GM19025 (cell line): Measurements from ENCODE around the gene TAPT1.

Experiments used
- ATAC-seq: cut with Tn5 transposase; IDR thresholded peaks from one replicate; pipeline ENCODE4 v1.9.1; 2021; ENCODE audit warnings: mild to moderate bottlenecking, low read depth, moderate library complexity; ENCODE audit not compliant: unreplicated experiment

TAPT1 gene

DNA sequence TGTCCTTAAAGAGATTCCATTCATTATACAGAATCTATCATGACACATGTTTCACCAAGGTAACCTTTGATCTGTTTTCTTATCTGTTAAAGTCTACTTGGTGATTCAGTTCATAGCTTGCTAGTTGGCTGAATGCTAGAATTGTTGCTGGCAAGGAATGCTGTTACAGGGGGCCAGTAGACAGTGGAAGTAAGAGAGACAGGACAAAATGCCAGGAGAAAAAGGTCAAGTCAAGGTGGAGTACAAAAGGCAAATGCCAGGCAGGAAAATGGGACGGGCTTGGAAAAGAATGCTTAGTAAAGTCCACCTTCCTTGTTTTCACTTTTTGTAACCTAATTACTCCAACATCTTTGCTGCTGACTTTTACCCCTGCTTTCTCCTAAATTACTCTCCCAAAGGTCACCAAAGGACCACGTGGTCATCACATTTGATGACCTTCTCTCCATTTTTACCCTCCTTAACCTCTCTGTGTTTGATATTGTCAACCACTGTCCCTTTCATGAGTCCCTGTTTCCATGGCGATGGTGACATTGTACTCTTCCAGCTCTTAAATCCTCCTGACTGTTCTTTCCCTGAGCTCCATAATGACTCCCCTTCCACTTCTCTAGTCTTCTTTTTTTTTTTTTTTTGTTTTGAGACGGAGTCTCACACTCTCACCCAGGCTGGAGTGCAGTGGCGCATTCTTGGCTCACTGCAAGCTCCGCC, 24.5 kb upstream of the TAPT1 start:
- ATAC-seq, result no peak

DNA sequence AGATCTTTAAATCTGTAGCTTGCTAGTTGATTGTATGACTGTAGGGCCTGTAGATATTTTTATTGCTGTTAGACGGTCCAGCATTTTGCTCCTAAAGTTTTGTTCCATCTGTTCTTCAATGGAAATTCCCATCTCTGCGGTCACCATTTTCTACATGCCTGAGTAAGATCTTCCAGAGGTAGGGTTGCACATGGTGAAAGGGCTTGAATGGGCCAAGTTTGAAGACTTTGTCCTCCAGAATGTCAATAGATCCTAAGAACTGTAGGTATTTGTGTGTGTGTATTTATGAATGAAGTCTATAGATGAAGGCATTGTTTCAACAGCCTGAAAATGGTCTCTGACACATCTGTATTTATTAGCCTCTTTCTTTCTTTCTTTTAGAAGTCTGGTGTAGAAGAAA, 22.3 kb upstream of the TAPT1 start:
- ATAC-seq, result no peak

DNA sequence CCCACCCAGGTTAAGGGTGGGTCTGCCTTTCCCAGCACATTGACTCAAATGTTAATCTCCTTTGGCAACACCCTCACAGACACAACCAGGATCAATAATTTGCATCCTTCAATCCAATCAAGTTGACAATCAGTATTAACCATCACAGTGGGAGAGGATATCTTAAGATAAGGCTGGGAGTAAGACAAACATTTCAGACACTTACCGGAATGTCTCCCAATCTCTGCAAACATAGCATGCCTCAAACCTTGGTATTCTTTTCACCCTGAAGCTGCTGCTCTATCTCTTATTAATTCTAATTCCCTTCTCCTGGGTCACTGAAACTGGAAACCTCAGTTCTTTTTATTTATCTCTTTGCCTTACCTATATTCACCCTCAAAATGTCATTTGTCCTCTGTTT, 19.0 kb upstream of the TAPT1 start:
- ATAC-seq, result no peak

DNA sequence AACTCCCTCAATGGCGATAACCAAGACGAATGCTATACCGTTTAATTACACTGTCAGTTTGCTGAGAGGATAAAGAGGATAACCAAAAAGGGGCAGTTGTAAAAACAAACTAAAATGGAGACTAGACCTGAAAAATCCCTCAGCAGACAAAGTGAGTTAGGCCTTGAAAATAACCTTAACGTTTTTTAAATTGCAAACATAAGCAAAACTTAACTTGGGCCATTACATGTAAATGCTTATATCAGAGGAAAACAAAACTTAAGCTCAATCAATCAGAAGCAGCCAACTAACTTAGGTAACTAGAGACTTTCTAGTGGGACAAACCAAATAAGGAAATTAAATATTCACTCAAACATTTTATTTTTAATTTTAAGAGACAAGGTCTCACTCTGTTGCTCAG, 17.0 kb upstream of the TAPT1 start:
- no peak for ATAC-seq

DNA sequence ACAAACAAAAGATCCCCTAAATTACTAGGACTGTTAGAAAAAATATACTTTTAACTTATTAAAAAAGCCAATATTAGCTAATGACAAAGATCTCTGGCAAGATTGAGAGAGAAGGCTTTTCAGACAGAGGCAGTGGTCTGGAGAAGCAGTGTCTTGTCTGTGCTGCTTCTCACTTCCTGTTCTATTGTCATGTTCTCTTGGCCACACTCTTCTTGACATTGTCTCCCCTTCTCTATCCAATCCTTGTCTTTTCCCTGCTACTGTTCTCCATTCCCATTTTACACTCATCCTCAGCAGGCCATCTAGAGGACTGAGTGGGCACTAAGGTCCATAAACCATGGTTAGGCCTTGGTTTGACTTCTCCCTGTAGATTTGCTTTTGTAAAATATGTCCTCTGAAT, 14.0 kb upstream of the TAPT1 start:
- ATAC-seq, result no peak

DNA sequence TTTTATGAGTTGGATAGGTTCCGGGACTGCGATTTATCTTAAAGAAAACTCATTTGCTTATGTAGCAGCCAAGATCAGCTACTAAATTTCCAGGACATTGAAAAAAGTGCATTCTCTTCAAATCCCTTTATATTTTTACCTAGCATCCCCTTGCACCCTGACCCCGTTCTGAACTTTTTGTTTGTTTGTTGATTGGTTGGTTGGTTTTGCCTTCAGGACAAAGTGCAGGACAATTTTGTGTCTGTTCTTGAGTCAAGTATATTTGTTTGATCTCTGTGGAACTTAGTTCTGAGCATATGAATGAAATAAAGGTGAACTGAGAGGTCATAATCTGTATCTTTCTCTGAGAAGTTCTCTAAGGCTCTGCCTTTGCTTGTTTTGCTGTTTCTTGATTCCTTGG, 12.8 kb upstream of the TAPT1 start:
- ATAC-seq, result no peak

DNA sequence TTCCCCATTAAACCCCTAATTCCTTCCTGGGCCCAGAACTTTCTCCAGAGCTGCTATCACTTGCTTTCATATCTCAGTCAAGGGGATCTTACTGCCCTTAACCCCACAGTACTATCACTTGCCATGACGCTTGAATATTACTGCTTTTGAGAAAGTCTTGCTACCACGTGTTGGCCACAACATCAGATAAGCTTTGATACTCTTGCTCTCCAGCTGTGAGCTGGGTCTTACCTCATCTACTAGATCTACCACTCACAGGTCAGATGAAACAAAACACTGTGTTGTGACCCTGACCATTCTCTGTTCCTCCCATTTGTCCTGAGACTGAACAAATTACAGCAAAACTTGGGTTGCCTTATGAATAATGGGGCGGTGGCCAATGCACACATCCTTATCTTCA, 12.1 kb upstream of the TAPT1 start:
- ATAC-seq, result no peak

DNA sequence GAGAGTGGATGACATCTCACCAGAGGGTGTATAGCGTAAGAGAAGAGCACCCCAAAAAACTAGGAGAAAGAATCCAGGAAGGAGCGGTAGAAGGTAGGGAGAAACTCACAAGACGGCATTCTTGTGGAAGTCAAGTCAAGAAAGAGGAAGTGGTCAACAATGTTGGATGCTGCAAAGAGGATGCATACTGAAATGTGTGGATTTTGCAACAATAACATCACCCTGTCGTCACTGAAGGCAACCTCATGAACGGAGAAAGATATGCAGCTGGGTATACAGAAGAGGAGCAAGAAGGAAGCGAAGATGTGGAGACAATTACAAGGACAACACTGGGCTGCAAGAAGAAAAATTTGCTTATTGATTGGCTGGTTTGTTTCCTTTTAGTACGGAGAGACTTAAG, 11.4 kb upstream of the TAPT1 start:
- ATAC-seq, result no peak

DNA sequence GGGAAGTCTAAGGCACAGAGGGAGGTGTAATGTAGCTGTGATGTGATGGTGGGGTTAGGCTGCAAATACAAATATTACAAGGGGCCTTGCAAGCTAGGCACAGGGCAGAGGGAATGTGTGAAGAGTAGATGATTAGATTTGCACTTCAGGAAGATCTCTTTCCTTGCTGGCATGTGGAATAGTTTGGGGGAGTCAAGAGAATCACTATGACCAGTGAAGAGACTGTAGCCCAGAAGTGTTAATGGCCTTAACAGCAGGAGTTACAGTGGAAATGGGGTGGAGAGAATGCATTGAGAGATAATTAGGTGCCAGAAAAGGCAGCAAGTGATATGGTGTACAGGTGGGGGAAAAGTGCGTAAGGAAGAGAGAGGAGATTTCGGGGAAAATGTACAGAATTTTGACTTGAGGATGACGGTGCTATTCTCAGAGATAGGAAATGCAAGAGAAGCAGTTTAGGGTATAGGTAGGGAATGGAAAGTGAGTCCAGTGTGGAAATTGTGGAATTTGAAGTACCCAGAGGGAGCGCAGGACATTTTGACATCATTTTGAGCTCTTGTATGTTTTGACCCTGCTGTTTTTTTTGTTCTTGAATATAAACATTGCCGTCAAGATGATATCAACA, 10.2 kb upstream of the TAPT1 start:
- no peak for ATAC-seq

DNA sequence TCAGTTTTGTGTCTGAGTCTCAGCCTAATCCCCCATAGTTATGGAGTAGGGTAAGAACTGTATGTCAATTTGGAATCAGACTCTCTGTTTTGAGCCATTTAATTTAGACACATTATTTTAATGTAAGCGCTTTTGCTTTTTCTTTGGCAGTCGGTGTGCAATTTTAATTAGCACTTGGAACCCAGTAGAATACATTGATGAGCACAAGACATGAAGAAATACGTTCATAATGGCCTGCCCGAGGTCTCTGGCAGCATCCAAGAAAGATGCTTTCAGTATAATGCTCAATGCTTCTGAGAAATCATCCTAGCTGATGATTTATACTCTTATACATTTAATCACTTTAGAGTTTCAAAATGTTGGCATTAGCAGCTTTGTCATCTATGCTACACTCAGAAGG, 8.9 kb upstream of the TAPT1 start:
- no peak for ATAC-seq

DNA sequence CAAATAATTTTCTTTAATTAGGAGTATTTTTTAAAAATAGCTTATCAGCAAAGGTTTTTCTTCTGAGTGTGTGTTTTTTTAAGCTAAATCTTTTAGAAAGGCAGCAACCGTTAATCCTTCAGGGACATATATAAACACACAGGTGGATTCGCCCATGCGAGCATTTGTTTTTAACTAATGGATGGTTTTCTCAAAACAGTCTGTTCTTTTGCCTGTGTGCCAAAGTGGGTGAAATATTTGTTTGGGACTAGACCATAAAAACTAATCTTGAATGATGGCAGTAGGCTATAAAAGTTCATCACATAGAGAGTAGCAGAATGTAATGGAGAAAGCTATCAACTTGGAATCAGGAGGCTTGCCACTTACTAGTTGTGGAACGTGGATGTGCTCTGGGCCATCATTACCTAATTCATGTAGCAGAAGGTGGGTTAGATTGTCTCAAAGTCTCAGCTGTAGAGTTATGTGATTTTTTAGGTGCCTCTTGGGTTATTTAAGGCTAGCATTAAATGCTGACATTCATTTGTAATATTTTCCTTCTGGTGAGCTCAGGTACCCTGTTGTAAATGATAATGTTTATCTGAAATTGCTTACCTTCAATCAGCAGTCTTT, 7.4 kb upstream of the TAPT1 start:
- no peak for ATAC-seq

DNA sequence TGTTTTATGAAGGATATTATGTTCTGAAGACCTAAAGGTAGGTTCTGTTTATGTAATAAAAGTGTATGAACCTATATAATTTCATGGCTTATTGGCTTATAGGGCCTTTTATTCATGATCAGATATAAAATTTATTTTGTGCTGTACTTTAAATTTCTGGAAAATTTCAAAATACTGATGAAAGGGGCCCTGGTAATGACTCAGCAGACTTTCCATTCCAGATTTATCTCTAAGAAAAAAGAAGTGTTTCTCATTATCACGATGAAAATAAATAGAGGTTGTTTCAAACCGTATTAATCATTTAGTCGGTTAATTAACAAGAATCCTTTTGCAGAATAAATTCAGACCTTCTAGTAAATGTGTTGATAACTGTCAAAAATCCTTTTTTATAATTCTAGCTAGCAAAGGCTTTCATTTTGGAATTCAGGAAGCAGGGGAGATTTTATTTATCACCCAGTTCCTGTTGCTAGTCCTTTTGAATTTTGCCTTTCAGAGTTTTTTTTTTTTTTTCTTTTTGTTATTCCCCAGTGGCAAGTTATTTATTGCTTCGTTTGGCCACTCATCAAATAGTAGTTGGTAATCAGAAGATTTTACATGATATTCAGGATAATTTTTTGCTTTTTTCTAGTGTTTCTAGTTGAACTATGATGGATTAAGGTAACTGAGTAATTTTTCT, 5.4 kb upstream of the TAPT1 start:
- no peak for ATAC-seq

DNA sequence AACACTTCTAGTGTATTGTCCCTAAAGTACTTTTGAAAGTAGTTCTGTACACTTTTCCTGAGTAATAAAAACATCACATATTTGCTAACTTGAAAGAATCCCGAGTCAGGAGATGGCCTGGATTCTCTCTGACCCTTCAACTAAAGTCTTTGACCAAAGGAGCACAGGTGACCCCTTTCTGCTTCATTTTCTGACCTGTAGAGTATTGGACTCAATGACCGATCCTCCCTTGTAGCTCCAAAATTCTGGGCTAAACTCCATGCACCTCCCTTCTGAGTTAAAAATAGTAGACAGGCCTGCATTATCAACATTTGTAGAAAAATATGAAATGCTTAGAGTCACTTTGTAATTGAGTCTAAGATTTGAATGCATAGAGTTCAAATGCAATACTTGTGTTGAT, 4.0 kb upstream of the TAPT1 start:
- ATAC-seq, result no peak

DNA sequence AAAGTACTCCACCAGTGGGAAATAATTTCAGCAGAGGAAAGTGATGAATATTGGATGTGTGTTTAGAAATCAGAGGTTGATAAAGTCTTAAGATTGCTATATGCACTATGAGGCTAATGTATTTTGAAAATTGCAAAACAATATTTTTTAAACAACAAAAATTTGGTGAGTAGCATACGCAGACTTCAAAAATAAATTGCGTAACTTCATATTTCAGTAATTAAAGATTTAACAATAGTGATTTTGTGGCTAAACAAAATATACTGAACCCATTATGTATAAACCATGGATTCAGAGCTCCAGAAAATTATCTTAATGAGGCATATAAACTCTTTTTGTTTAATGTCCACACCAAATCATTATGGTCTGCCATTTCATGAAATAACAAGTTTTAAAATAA, 3.3 kb upstream of the TAPT1 start:
- ATAC-seq, result no peak

DNA sequence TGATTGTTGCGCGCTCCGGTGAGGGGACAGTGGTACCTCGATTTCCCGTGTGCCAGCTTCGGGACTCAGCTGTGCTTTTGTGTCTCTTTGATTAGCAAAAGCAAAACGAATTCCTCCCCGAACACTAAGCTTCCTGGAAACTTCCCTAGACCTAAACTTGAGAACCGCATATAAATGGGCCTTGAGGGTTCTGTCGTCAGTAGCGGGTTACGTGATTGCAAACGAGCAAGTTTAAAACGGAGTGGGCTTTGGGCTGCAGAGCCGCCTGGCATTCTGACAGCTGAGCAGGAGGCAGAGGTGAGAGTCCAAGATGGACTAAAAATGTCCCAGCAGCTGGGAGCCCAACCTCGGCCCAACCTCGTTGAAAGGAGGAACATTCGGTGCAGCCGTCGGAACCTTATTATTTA, 1.2 kb upstream of the TAPT1 start:
- no peak for ATAC-seq

DNA sequence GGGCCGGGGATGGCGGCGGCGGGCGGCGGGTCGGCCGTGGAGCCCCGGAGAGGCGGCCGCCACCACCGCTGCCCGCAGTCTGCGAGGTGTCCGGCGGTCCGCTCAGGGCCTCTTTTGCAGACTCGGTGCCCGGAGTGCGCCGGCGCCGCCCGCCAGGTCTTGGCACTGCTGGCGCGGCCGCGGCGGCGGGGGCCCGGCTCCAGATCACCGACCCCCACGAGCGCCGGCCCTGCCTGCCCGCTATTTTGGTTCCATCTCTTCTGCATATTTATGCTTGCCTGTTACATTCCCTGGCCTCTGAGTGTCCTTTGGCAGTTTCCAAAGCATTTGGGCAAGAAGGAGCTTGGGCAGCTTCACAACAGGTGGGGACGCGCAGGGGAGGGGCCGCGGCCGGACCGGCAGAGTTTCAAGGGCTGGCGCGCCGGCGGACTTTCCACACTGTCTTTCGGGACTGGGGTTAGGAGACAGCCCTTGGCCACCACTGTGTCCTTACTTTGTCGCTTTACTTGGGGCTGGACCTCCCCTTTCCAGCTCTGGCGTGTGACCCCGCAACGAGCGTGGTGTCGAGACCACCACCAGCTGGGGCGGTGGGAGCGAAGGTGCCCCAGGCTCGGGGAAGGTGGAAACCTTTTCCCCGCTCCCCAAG, 668 bp upstream of the TAPT1 start:
- peak; percentile 31 for ATAC-seq

DNA sequence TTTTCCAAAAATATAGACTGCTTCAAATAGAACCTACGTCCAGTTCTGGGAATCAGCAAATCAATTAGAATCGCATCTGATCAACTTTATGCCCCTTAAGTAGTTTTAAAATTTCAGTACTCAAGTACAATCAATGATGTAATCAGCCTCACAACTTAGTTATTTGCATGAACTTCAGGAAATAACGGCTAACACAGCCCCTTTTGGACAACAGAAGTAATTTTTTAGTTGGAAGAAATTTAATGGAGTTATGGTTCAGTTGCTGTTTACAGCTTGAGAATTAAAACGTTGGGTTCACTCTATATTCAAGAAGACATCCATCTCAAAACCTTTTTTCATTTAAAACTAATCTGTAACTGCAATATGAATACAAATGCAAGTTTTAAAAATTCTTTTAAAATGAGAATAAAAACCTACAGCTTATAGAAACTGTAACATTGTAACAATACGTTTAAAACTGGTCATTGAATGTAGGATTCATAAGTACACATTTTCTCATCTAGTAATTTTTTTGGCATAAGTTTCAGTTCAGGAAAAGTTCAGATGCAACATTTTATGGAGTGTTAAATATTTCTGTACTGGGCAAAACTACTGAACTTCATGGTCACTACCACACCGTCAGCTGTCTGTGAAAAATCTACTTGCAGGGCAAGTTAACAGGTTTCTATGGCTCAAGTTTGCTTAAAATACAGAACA, 956 bp downstream of the TAPT1 start:
- no peak for ATAC-seq

DNA sequence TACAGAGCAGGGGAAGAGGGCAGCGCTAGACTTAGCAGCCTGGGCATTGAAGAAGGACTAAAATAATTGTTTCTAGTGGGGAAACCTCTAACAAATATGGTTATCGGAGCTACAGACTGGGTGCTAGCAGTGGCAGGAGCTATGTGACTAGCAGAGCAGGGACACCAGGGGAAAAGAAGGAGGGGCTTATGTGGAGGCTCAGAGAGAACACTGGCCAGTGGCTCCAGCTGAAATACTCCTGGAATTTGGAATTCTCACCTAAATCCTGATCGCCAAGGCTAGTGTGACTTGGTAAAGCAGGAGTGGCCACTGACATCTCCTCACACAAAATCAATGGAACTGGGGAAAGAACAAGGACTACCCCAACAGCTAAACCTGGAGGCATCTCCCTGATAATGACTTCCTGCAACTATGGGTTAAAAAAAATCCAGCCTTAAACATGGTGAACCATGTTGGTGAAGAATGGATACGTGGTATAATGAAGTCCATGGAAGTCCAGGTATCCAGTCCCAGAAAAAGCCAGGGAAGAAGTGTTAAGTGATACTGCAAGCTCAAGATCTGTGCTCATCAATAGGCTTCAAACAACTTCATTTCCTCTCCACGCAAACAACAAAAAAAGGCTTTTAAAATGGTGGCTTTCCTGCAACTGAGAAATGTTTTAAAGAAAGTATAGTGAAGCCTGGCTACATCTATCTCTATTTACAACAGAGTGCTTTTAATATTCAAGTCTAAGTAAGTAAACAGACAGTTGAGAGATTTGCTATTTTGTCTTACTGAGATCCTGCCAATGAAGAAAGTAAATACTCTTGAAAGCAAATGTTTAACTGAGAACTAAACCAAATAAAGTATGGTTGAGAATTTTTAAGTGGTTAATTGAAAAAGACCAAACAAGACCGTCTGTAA, 1.8 kb downstream of the TAPT1 start:
- ATAC-seq, result no peak

DNA sequence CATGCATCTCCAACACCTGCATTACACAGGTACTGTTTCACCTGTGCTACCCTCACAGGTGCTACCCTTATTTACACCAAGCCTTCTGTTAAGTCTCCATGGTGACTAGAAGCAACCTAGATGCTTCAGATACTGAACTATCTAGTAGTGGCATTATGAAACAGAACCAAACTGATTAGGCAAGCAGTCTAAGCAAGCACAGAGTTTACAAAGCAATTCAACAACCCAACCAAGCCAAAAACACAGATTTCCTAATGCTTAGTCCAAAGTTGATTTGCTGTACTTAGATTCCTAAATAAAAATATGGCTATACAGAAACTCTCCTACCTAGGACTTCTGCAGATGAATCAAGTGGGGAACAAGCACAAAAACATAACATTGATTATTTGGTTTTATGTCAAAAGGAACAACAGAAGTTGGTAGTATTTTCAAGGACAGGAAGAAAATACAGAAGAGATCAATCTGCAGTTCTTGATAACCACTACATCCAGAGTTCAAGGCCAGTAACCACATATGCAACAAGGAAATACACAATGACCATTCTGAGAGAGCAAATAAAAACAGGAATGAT, 3.2 kb downstream of the TAPT1 start:
- ATAC-seq, result no peak
